Endodermal cell (in vitro differentiated cells): Measurements from ENCODE around the gene DNMT3L. TPM values are rescaled to one million over a fixed set of nuclear protein-coding genes. Genes with fewer than 3 reads are reported as not detected.

ENCODE experiments used
- DNase-seq: peaks from one replicate; pipeline ENCODE4 v3.0.0-alpha.2; 2017
- H3K27ac ChIP-seq: 2 replicates; pipeline ENCODE4 v1.5.1; 2013; ENCODE audit warnings: mild to moderate bottlenecking, low read depth, low read length, moderate library complexity
- H3K27me3 ChIP-seq: 2 replicates; pipeline ENCODE4 v1.6.1; 2013; ENCODE audit warnings: mild to moderate bottlenecking, low read length, moderate library complexity; ENCODE audit not compliant: insufficient read depth, control insufficient read depth, poor library complexity, severe bottlenecking
- H3K36me3 ChIP-seq: 2 replicates; pipeline ENCODE4 v1.7.0; 2013; ENCODE audit warnings: mild to moderate bottlenecking, low read length, moderate library complexity; ENCODE audit not compliant: control insufficient read depth, insufficient read depth
- H3K4me1 ChIP-seq: one replicate; pipeline ENCODE4 v1.7.0; 2013; ENCODE audit warnings: low read length; ENCODE audit not compliant: control insufficient read depth, insufficient read depth
- H3K4me3 ChIP-seq: 2 replicates; pipeline ENCODE4 v1.5.1; 2013; ENCODE audit warnings: mild to moderate bottlenecking, low read length, moderate library complexity
- H3K9ac ChIP-seq: 2 replicates; pipeline ENCODE4 v1.6.1; 2013; ENCODE audit warnings: mild to moderate bottlenecking, low read length, moderate library complexity; ENCODE audit not compliant: poor library complexity, severe bottlenecking; ENCODE audit errors: extremely low read depth
- H3K9me3 ChIP-seq: 2 replicates; pipeline ENCODE4 v1.6.1; 2013; ENCODE audit warnings: mild to moderate bottlenecking, low read length, moderate library complexity; ENCODE audit not compliant: control insufficient read depth
- H3K27ac Mint-ChIP-seq: 2 replicates; pipeline ENCODE4 v1.8.0; 2020; ENCODE audit warnings: mixed read lengths
- H3K27me3 Mint-ChIP-seq: 2 replicates; pipeline ENCODE4 v1.8.0; 2021; ENCODE audit warnings: mild to moderate bottlenecking, mixed read lengths; ENCODE audit not compliant: insufficient read depth
- H3K36me3 Mint-ChIP-seq: 2 replicates; pipeline ENCODE4 v1.8.0; 2020; ENCODE audit warnings: low read depth, mixed read lengths
- H3K4me1 Mint-ChIP-seq: 2 replicates; pipeline ENCODE4 v1.8.0; 2020; ENCODE audit warnings: mixed read lengths
- H3K4me3 Mint-ChIP-seq: 2 replicates; pipeline ENCODE4 v1.8.0; 2020; ENCODE audit warnings: mild to moderate bottlenecking, moderate library complexity, mixed read lengths
- H3K9me3 Mint-ChIP-seq: 2 replicates; pipeline ENCODE4 v1.8.0; 2020; ENCODE audit warnings: mild to moderate bottlenecking, mixed read lengths
- CTCF ChIP-seq: fragments of 200-600 bp; sonication (generic); conservative IDR thresholded peaks from 2 replicates; pipeline ENCODE4 v1.5.0; 2021; ENCODE audit warnings: antibody characterized with exemption, mild to moderate bottlenecking
- WGBS, 2 experiments: methylation state at CpG; one replicate each; pipeline versions ENCODE4 v1.1.5 to v1.1.7; 2013; ENCODE audit warnings: missing lambda C conversion rate in 2 of 2, mixed read lengths in 1 of 2; ENCODE audit not compliant: insufficient coverage in 1 of 2, insufficient read length in 1 of 2; 5-methylcytosine and 5-hydroxymethylcytosine counted together
- total RNA-seq, 2 donors: library from RNA; stranded (reverse); fragmentation: NEBNext Ultra II Directional in 1 of 2; extraction: Animal tissue kit (Norgen Biotek cat#: 25700) in 1 of 2; gene quantifications; 2 replicates in 1 of 2; 3 replicates in 1 of 2; pipeline ENCODE4 v1.2.1, GENCODE V29; 2021

Gene DNMT3L
- total RNA-seq, 2 donors from 2014 or later = 1.3 TPM; not detected in 1

GRCh38 chr21:44292812-44293195 is 31.1 kb upstream of the DNMT3L start:
- Mint-ChIP-seq H3K4me1 (no peaks in the 10 kb centered on the region), H3K27me3 (no peaks in the 10 kb centered on the region), H3K27ac (no peak overlapping the region), H3K36me3 (no peaks in the 10 kb centered on the region), H3K4me3 (no peak overlapping the region), H3K9me3 (no peaks in the 10 kb centered on the region)
- no peak overlapping the region for H3K9ac ChIP-seq
- no peak for DNase-seq
- no peak overlapping the region for H3K4me3 ChIP-seq
- 90 to 98% methylated on average over 8 to 15 of the region's 15 CpGs for WGBS, 2 experiments
- TF ChIP-seq CTCF = no peak
- no peaks in the 10 kb centered on the region for H3K9me3 ChIP-seq
- no peaks in the 10 kb centered on the region for H3K36me3 ChIP-seq
- H3K4me1 ChIP-seq = no peaks in the 10 kb centered on the region
- no peaks in the 10 kb centered on the region for H3K27me3 ChIP-seq
- H3K27ac ChIP-seq = no peak overlapping the region

- H3K36me3 Mint-ChIP-seq = no peaks in the 10 kb centered on the region
- Histone ChIP-seq H3K36me3 (no peaks in the 10 kb centered on the region), H3K9ac (no peak overlapping the region), H3K27me3 (no peaks in the 10 kb centered on the region), H3K4me1 (no peaks in the 10 kb centered on the region), H3K27ac (no peak overlapping the region), H3K4me3 (no peak overlapping the region), H3K9me3 (no peaks in the 10 kb centered on the region)
- DNase-seq = no peak
- TF ChIP-seq CTCF = no peak
- no peaks in the 10 kb centered on the region for H3K27me3 Mint-ChIP-seq
- no peaks in the 10 kb centered on the region for H3K4me1 Mint-ChIP-seq
- H3K9me3 Mint-ChIP-seq = no peaks in the 10 kb centered on the region
- WGBS, 2 experiments = 83 to 85% methylated on average over 8 to 25 of the region's 25 CpGs
- H3K4me3 Mint-ChIP-seq = no peak overlapping the region
- H3K27ac Mint-ChIP-seq = no peak overlapping the region
These were observed 30.5 kb upstream of the DNMT3L start for GRCh38 chr21:44291936-44292811.

- H3K27me3 ChIP-seq = no peaks in the 10 kb centered on the region
- no peak overlapping the region for H3K9ac ChIP-seq
These were observed 29.6 kb upstream of the DNMT3L start for GRCh38 chr21:44291078-44291935.

More at GRCh38 chr21:44291078-44291935, 29.6 kb upstream of the DNMT3L start:
- peaks cover 3% of the 10 kb centered on the region for H3K4me1 ChIP-seq
- no peaks in the 10 kb centered on the region for H3K9me3 ChIP-seq
- Mint-ChIP-seq H3K27me3 (no peaks in the 10 kb centered on the region), H3K27ac (no peak overlapping the region), H3K36me3 (no peaks in the 10 kb centered on the region), H3K4me1 (no peaks in the 10 kb centered on the region), H3K4me3 (no peak overlapping the region), H3K9me3 (no peaks in the 10 kb centered on the region)
- no peak for DNase-seq
- TF ChIP-seq CTCF = no peak
- H3K36me3 ChIP-seq = no peaks in the 10 kb centered on the region
- H3K4me3 ChIP-seq = no peak overlapping the region
- 92 to 95% methylated on average over 19 to 33 of the region's 33 CpGs for WGBS, 2 experiments
- H3K27ac ChIP-seq = no peak overlapping the region
